ENCODE measurements around the gene CD8B2.
"Not testable (repeated sequence)": the region's sequence is repeated elsewhere in the genome, so short reads cannot be mapped to it uniquely, and the experiment has no call there.

Gene CD8B2

GRCh38 chr2:106553321-106553720 is 66.2 kb downstream of the CD8B2 start:
- no peak for DNase-seq

- no peak for DNase-seq
Observed at GRCh38 chr2:106554411-106554810, 67.2 kb downstream of the CD8B2 start.

GRCh38 chr2:106555053-106555452 is 67.9 kb downstream of the CD8B2 start:
- DNase-seq, result no peak

- DNase-seq, result not testable (repeated sequence)
Observed at GRCh38 chr2:106559786-106560185, 72.6 kb downstream of the CD8B2 start.

GRCh38 chr2:106560773-106561172 is 73.6 kb downstream of the CD8B2 start:
- DNase-seq, result no peak

GRCh38 chr2:106561356-106561755 is 74.2 kb downstream of the CD8B2 start:
- DNase-seq, result no peak

- no peak for DNase-seq
Observed at GRCh38 chr2:106561803-106562202, 74.6 kb downstream of the CD8B2 start.

GRCh38 chr2:106562268-106563186 is 75.4 kb downstream of the CD8B2 start:
- no peak for DNase-seq

- DNase-seq, result no peak
Observed at GRCh38 chr2:106563195-106563594, 76.0 kb downstream of the CD8B2 start.

- no peak for DNase-seq
Observed at GRCh38 chr2:106565599-106565998, 78.4 kb downstream of the CD8B2 start.

- DNase-seq, result no peak
Observed at GRCh38 chr2:106566050-106566449, 78.9 kb downstream of the CD8B2 start.

- not testable (repeated sequence) for DNase-seq
Observed at GRCh38 chr2:106566484-106566883, 79.3 kb downstream of the CD8B2 start.

- DNase-seq, result no peak
Observed at GRCh38 chr2:106570316-106570715, 83.2 kb downstream of the CD8B2 start.
